Measurements from ENCODE around the gene XDH. TPM values are rescaled to one million over a fixed set of nuclear protein-coding genes. Genes with fewer than 3 reads are reported as not detected.

The XDH gene
- total and polyA plus RNA-seq, 8 donors, result 0.14 to 1.3 (median 0.51) TPM

GRCh38 chr2:31365834-31366505 is 48.6 kb downstream of the XDH start:
- Histone ChIP-seq H3K4me1 (no peaks in the 10 kb centered on the region), H3K4me3 (no peak overlapping the region), H3K36me3 (no peaks in the 10 kb centered on the region), H3K9me3 (no peaks in the 10 kb centered on the region), H3K27me3 (no peaks in the 10 kb centered on the region), H3K27ac (no peak overlapping the region)
- ATAC-seq (no peak), DNase-seq (no peak), FAIRE-seq (no peak)
- intact Hi-C loops (cut with DNase I), result no loop called here
- WGBS, 2 donors, result 85 to 95% methylated on average over 9 of the region's 9 CpGs
- no peak for TF ChIP-seq CTCF (IDR thresholded peaks at IDR 0.05)

GRCh38 chr2:31365348-31365747 is 49.2 kb downstream of the XDH start:
- Histone ChIP-seq H3K9me3 (no peaks in the 10 kb centered on the region), H3K36me3 (no peaks in the 10 kb centered on the region), H3K4me3 (no peak overlapping the region), H3K4me1 (no peaks in the 10 kb centered on the region), H3K27me3 (no peaks in the 10 kb centered on the region), H3K27ac (no peak overlapping the region)
- DNase-seq, result no peak
- 93 to 94% methylated on average over 10 of the region's 10 CpGs for WGBS, 2 donors
- ATAC-seq, result no peak
- FAIRE-seq, result no peak
- no peak for TF ChIP-seq CTCF (IDR thresholded peaks at IDR 0.05)
- intact Hi-C loops (cut with DNase I), result no loop called here

GRCh38 chr2:31363956-31364750 is 50.4 kb downstream of the XDH start:
- no peak for TF ChIP-seq CTCF (IDR thresholded peaks at IDR 0.05)
- no peak for FAIRE-seq
- no peaks in the 10 kb centered on the region for H3K27me3 ChIP-seq
- no peaks in the 10 kb centered on the region for H3K36me3 ChIP-seq
- no peak for ATAC-seq
- no peaks in the 10 kb centered on the region for H3K4me1 ChIP-seq
- intact Hi-C loops (cut with DNase I), result no loop called here
- WGBS, 2 donors, result 85 to 89% methylated on average over 15 of the region's 15 CpGs
- H3K4me3 ChIP-seq, result no peak overlapping the region
- no peak overlapping the region for H3K27ac ChIP-seq
- DNase-seq, result no peak
- no peaks in the 10 kb centered on the region for H3K9me3 ChIP-seq

DNA sequence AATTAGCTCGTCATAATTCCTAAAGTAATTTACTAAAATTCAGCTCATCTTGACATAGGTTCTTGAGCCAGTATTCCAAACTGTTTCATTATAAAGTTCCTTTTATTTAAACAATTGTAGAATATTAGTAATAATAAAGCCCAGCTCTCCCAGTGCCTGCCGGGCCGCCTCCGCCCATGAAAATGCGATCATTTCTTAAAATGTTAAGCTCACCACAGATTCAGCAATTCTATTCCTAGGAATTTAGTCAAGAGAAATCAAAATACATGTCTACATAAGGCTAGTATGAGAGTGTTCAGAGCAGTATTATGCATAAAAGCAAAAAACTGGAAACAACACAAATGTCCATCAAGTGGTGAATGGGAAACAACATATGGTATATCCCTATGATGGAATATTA is 52.0 kb downstream of the XDH start:
- intact Hi-C loops (cut with DNase I), result no loop called here
- no peak overlapping the region for H3K4me3 ChIP-seq
- no peaks in the 10 kb centered on the region for H3K27me3 ChIP-seq
- H3K27ac ChIP-seq, result no peak overlapping the region
- TF ChIP-seq CTCF (IDR thresholded peaks at IDR 0.05), result no peak
- no peak for ATAC-seq
- FAIRE-seq, result no peak
- WGBS, 2 donors, result 97 to 98% methylated on average over 5 of the region's 5 CpGs
- H3K36me3 ChIP-seq, result no peaks in the 10 kb centered on the region
- no peak for DNase-seq
- no peaks in the 10 kb centered on the region for H3K9me3 ChIP-seq
- H3K4me1 ChIP-seq, result no peaks in the 10 kb centered on the region

DNA sequence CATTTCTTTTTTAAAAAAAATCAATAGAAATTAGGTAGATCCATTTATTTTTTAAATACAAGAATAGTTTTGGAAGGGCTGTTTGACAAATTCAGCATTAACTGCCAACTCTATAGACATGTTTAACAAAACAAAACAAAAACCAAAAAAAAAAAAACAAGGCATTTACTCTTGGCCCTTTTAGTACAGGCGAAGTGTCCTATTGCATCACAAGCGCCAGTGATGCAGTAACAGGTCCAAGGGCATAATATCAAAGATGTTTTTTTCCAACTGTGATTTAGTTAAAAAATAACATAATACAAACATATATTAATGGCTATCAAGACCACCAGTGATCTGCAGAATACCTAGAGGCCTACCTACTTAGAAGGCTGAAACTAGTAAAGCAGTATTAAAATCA is 55.3 kb downstream of the XDH start:
- WGBS, 2 donors, result 77 to 97% methylated on average over 2 of the region's 2 CpGs
- H3K36me3 ChIP-seq, result no peaks in the 10 kb centered on the region
- no peaks in the 10 kb centered on the region for H3K4me1 ChIP-seq
- DNase-seq, result no peak
- no peak overlapping the region for H3K4me3 ChIP-seq
- intact Hi-C loops (cut with DNase I), result no loop called here
- no peak for TF ChIP-seq CTCF (IDR thresholded peaks at IDR 0.05)
- H3K9me3 ChIP-seq, result no peaks in the 10 kb centered on the region
- no peak overlapping the region for H3K27ac ChIP-seq
- no peak for ATAC-seq
- no peak for FAIRE-seq
- H3K27me3 ChIP-seq, result no peaks in the 10 kb centered on the region

All from pancreas (tissue), 10 donors.